ENCODE measurements around the gene CACNA1D.

GRCh38 chr3:53733446-53733845, 239.0 kb downstream of the CACNA1D start:
- TF ChIP-seq CTCF (IDR thresholded peaks at IDR 0.05) (no peak), EP300 (IDR thresholded peaks at IDR 0.05) (no peak), POLR2A (IDR thresholded peaks at IDR 0.05) (no peak)
